Activated CD4-positive, alpha-beta T cell treated with anti-CD3 and anti-CD28 coated beads for 36 hours (primary cell): Measurements from ENCODE around the gene ASPSCR1. TPM values are rescaled to one million over a fixed set of nuclear protein-coding genes. Genes with fewer than 3 reads are reported as not detected.

Experiments used
- ATAC-seq: fragments of 200-7000 bp; cut with Tn5 transposase; one replicate; pipeline ENCODE4 v1.10.0; 2021; ENCODE audit warnings: mild to moderate bottlenecking, moderate library complexity
- CTCF ChIA-PET: fragments of 350-600 bp; sonication (Branson Sonifier 250); formaldehyde crosslinking; loops from one replicate; lab custom pipeline; 2021; ENCODE audit warnings: antibody characterized with exemption; lab: Charles Lee
- POLR2A ChIA-PET: fragments of 350-600 bp; sonication (Branson Sonifier 250); formaldehyde crosslinking; loops from one replicate; lab custom pipeline; 2021; ENCODE audit warnings: antibody characterized with exemption, inconsistent platforms; lab: Charles Lee
- DNase-seq: peaks from one replicate; pipeline ENCODE4 v3.0.0-alpha.2; 2020
- H3K27ac Mint-ChIP-seq: one replicate; pipeline ENCODE4 v1.8.0; 2021; ENCODE audit warnings: mixed read lengths
- H3K27me3 Mint-ChIP-seq: one replicate; pipeline ENCODE4 v1.8.0; 2021; ENCODE audit warnings: mixed read lengths
- H3K36me3 Mint-ChIP-seq: one replicate; pipeline ENCODE4 v1.8.0; 2021; ENCODE audit warnings: low read depth, mixed read lengths
- H3K4me1 Mint-ChIP-seq: one replicate; pipeline ENCODE4 v1.8.0; 2021; ENCODE audit warnings: mixed read lengths
- H3K4me3 Mint-ChIP-seq: one replicate; pipeline ENCODE4 v1.8.0; 2021; ENCODE audit warnings: mild to moderate bottlenecking, moderate library complexity, mixed read lengths
- H3K9me3 Mint-ChIP-seq: one replicate; pipeline ENCODE4 v1.8.0; 2021; ENCODE audit warnings: low read depth, mixed read lengths
- intact Hi-C, 2 experiments: fragments of 100-400 bp; cut with DNase I in 1 of 2; cut with micrococcal nuclease in 1 of 2; formaldehyde crosslinking; loops; one replicate each; pipeline versions ENCODE4 v1.14.2 to v1.15.1; 2022 to 2024; cut with DNase I, micrococcal nuclease
- total RNA-seq, 2 experiments: library from RNA; stranded (reverse); gene quantifications; one replicate each; pipeline ENCODE4 v1.2.3, GENCODE V29; 2021

The ASPSCR1 gene
- total RNA-seq, 2 experiments from 2014 or later, result 23.3 to 26.5 TPM

GRCh38 chr17:81956607-81957589 is 20.5 kb upstream of the ASPSCR1 start:
- intact Hi-C loops, result no loop called here
- ATAC-seq (no peak), DNase-seq (no peak)
- Mint-ChIP-seq H3K9me3 (no peaks in the 10 kb centered on the region), H3K4me1 (no peaks in the 10 kb centered on the region), H3K4me3 (no peak overlapping the region), H3K27me3 (peaks cover 7% of the 10 kb centered on the region), H3K27ac (no peak overlapping the region), H3K36me3 (no peaks in the 10 kb centered on the region)
- ChIA-PET CTCF (no interaction called here), POLR2A (no interaction called here)

DNA sequence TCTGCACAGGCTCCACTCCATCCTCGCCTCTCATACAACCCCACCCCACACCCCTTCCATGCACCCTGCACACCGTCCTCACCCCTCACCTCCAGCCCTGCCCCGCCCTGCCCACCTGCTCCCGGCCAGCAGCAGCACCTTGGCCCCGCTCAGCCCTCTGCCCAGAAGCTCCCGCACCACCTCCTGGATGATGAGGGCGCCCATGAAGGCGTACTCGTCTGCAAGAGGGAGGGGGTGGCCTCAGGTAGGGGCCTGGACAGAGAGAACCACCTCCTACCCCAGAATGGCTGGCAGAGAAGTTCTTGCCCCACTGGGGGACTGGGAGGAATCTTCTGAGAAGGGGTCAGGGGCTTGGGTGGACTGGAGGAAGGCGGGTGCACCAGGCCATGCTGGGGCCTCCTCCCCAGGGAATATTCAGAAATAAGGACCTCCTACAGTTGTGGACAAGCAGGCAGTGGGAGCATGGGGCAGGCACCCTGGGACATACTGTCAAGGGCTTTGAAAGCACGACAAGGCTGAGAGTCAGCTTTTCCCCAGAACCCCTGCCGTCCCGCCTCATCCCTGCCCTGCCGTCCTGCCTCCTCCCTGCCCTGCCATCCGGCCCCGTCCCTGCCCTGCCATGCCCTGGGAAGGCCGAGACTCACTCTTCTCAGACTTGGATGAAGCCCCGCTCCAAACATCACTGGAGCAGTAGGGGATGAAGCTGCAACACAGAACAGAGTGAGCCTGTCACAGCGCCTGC is 19.6 kb upstream of the ASPSCR1 start:
- Mint-ChIP-seq H3K4me3 (no peak overlapping the region), H3K4me1 (no peaks in the 10 kb centered on the region), H3K9me3 (no peaks in the 10 kb centered on the region), H3K36me3 (no peaks in the 10 kb centered on the region), H3K27ac (no peak overlapping the region), H3K27me3 (peaks cover 11% of the 10 kb centered on the region)
- ATAC-seq (no peak), DNase-seq (no peak)
- intact Hi-C loops, result no loop called here
- CTCF ChIA-PET, result no interaction called here
- POLR2A ChIA-PET, result no interaction called here

GRCh38 chr17:81958633-81959342 is 18.6 kb upstream of the ASPSCR1 start:
- ChIA-PET POLR2A (interaction anchor here (1.1 kb wide), 1 partner anchor 63 kb away, joined by 3 read pairs; no protein-coding TSS in a partner anchor), CTCF (interaction anchor here (0.6 to 2.3 kb wide), 26 partner anchors 8 to 487 kb away, joined by 3 to 54 read pairs (median 3); partner anchors contain the start of genes CENPX, DCXR, LRRC45 and RAC3)
- Mint-ChIP-seq H3K27me3 (peaks cover 11% of the 10 kb centered on the region), H3K36me3 (no peaks in the 10 kb centered on the region), H3K4me1 (no peaks in the 10 kb centered on the region), H3K9me3 (no peaks in the 10 kb centered on the region), H3K4me3 (peak overlapping the region; percentile 38), H3K27ac (no peak overlapping the region)
- ATAC-seq, result no peak
- no peak for DNase-seq
- intact Hi-C loops, result loop anchor here (1.0 kb wide), 3 partner anchors 19 to 79 kb away; partner anchors contain the start of genes ASPSCR1 (in 1 of the 2) and DCXR (in 1 of the 2)

DNA sequence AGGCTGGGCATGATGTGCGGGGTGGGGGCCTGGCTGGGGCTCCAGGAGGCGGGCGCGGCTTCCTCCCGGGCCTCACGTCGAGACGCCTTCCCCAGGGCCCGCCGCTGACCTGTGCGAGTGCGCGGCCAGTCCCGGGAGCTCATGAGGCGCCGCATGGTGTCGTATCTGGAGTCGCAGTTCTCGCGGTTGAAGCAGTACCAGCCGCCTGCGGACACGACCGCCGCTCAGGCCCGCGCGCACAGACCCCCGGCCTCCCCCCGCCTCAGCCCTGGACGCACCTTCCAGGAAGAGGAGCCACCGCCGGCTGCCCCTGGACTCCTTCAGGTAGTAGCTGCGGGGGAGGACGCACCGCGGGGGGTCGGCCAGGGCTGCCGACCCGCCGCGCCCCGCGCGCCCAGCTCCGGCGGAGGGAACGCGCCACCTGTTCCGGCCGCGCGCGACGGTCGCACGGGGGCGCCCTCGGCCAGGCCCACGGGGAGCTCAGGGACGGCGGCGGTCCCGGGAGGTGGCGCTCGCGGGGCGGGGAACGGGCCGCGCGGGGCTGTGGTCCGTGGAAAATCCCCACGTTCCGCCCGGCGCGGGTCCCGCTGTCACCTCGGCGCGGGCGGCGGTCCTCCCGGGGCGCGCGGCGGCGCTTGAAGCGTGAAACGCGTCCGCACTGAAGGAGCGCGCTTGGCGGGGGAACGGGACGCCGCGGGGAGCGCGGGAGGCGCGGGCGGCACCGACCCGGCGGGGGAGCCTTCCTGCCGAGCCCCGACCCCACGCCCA is 17.9 kb upstream of the ASPSCR1 start:
- peak overlapping the region; percentile 38 for H3K4me3 Mint-ChIP-seq
- ATAC-seq (peak; percentile 90), DNase-seq (peak; percentile 86)
- ChIA-PET CTCF (interaction anchor here (0.5 to 2.3 kb wide), 28 partner anchors 9 to 487 kb away, joined by 3 to 54 read pairs (median 3); partner anchors contain the start of genes CENPX, DCXR, LRRC45 and RAC3), POLR2A (interaction anchor here (1.1 kb wide), 1 partner anchor 62 kb away, joined by 3 read pairs; no protein-coding TSS in a partner anchor)
- intact Hi-C loops, result loop anchor here (1.0 to 2.0 kb wide), 4 partner anchors 18 to 195 kb away; partner anchors contain the start of genes ASPSCR1 (in 1 of the 2) and DCXR (in 1 of the 2)
- no peaks in the 10 kb centered on the region for H3K4me1 Mint-ChIP-seq
- H3K36me3 Mint-ChIP-seq, result no peaks in the 10 kb centered on the region
- H3K27ac Mint-ChIP-seq, result no peak overlapping the region
- H3K9me3 Mint-ChIP-seq, result no peaks in the 10 kb centered on the region
- H3K27me3 Mint-ChIP-seq, result peaks cover 11% of the 10 kb centered on the region

- Mint-ChIP-seq H3K4me3 (no peak overlapping the region), H3K27ac (no peak overlapping the region), H3K9me3 (no peaks in the 10 kb centered on the region), H3K27me3 (peaks cover 11% of the 10 kb centered on the region), H3K36me3 (no peaks in the 10 kb centered on the region), H3K4me1 (no peaks in the 10 kb centered on the region)
- DNase-seq, result peak; percentile 45
- ChIA-PET CTCF (interaction anchor here (0.5 to 2.3 kb wide), 18 partner anchors 10 to 486 kb away, joined by 3 to 54 read pairs (median 3); partner anchors contain the start of genes CENPX and LRRC45), POLR2A (interaction anchor here (1.1 kb wide), 1 partner anchor 61 kb away, joined by 3 read pairs; no protein-coding TSS in a partner anchor)
- intact Hi-C loops, result loop anchor here in 1 of 2 experiments (2.0 kb wide), 1 partner anchor 194 kb away; no protein-coding TSS in a partner anchor
- ATAC-seq, result no peak
These were observed 17.1 kb upstream of the ASPSCR1 start for GRCh38 chr17:81960130-81960958.

GRCh38 chr17:81961087-81961511 is 16.3 kb upstream of the ASPSCR1 start, which contains the start of gene NOTUM:
TSS of gene NOTUM (minus strand) at chr17:81961187. CDS start at chr17:81960909, 278 bp downstream.
- Mint-ChIP-seq H3K27ac (no peak within 1 kb of the TSS), H3K4me1 (no peaks in the 10 kb centered on the region), H3K36me3 (no peaks in the 10 kb centered on the region), H3K4me3 (no peak within 1 kb of the TSS), H3K9me3 (no peaks in the 10 kb centered on the region), H3K27me3 (peaks cover 11% of the 10 kb centered on the region)
- DNase-seq, result no peak
- CTCF ChIA-PET, result interaction anchor here (0.5 to 2.3 kb wide), 3 partner anchors 23 to 61 kb away, joined by 3 to 54 read pairs (median 8); partner anchors contain the start of genes CENPX and LRRC45
- intact Hi-C loops, result loop anchor here in 1 of 2 experiments (2.0 kb wide), 1 partner anchor 194 kb away; no protein-coding TSS in a partner anchor
- no peak for ATAC-seq
- POLR2A ChIA-PET, result no interaction called here

DNA sequence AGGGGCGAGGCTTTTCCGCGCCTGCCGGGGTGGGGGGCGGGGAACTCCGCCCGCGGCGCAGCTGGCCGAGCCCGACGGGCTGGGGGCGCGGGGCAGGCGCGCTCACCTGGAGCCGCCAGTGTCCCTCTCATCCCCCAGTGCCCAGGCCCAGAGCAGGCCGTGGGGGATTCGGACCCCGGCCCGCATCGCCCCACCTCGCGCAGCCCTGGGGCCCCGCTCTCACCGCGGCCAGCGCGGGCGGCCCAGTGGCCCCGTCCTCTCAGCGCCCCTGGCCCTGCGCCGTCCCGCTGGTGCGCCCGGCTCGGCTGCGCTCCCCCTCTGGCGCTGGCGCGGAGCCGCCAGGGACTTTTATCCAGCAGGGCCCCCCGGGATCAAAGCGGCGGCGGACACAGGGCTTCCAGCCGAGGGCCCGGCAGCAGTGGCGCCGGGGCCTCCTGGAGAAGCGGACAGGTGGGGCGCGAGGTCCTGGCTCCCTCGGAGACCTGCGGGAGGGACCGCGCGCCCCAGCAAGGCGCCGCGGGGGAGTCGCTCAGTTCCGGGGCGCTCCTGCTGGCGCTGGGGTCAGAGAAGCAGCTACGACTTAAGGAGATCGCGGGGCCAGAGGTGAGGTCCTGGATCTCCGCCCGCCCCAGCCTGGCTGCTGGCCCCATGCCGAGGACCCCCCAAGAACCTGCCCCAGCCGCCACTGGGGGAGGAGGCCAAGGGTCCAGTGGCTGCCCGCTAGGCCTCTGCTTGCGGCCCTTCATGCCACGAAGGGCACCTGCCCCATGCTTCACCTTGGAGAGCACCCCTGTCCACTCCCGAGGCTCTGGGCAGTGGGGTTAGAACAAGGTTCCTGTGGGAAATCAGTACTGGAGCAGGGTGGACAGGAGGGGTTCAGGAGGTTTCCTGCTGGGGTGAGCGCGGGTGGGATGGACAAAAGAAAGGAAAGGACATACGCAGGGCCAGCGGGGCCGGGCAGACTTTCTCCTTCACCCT is 15.6 kb upstream of the ASPSCR1 start:
- POLR2A ChIA-PET, result no interaction called here

DNA sequence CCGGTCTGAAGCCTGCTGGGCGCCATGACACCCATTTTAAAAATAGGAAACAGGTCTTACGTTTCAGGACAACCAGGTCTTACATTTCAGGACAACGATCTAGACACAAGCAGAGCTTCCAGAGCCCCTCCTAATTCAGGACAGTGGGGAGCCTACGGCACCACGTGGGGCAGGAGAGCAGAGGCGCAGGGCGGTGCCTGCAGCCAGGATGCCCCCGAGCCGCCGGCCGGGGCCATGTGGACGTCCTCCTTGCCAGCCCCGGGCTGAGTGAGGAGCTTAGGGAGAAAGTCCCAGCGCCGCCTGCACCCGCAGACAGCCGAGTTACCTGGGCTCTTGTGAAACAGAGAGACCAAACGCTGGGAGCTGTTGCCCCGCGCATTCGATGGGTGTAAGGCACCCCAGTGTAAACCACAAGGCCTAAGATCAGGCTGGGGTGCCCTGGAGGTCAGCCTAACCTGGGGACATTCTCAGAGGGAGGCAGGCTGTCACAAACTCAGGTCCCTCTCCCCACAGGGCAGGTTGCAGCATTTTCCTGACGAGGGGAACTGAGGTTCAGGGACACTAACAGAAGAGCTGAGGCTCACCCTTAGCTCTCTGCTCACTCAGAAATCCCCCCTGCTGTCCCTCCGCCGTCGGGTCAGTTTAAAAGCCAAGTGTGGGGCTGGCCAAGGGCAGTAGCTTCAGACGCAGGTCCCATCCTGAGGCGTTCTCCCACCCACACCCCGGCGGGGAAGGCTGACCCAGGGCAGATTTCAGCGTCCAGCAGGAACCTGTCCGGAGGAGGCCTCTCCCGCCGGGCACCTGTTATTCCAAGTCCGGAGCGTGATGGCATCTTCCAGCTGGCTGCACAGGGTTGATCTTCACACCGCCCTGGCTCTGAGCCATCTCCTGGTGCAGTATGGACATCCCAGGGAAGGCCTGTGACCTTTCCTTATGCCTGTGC is 14.7 kb upstream of the ASPSCR1 start:
- ChIA-PET CTCF (interaction anchor here (0.6 kb wide), 3 partner anchors 40 to 436 kb away, joined by 3 read pairs; no protein-coding TSS in a partner anchor), POLR2A (interaction anchor here (0.6 kb wide), 1 partner anchor 10 kb away, joined by 4 read pairs; no protein-coding TSS in a partner anchor)
- Mint-ChIP-seq H3K36me3 (no peaks in the 10 kb centered on the region), H3K27me3 (peaks cover 11% of the 10 kb centered on the region), H3K9me3 (no peaks in the 10 kb centered on the region), H3K4me3 (no peak overlapping the region), H3K27ac (no peak overlapping the region), H3K4me1 (no peaks in the 10 kb centered on the region)
- ATAC-seq (no peak), DNase-seq (no peak)
- intact Hi-C loops, result no loop called here

More for the DNA sequence above, 15.6 kb upstream of the ASPSCR1 start:
- H3K36me3 Mint-ChIP-seq, result no peaks in the 10 kb centered on the region
- no peak for DNase-seq
- no peaks in the 10 kb centered on the region for H3K9me3 Mint-ChIP-seq
- no peak for ATAC-seq
- H3K27ac Mint-ChIP-seq, result no peak overlapping the region
- peaks cover 11% of the 10 kb centered on the region for H3K27me3 Mint-ChIP-seq
- intact Hi-C loops, result loop anchor here in 1 of 2 experiments (2.0 kb wide), 1 partner anchor 193 kb away; no protein-coding TSS in a partner anchor
- CTCF ChIA-PET, result interaction anchor here (0.6 kb wide), 1 partner anchor 41 kb away, joined by 3 read pairs; no protein-coding TSS in a partner anchor
- no peak overlapping the region for H3K4me3 Mint-ChIP-seq
- H3K4me1 Mint-ChIP-seq, result no peaks in the 10 kb centered on the region
